Fibroblast of lung (primary cell): ENCODE data around the gene DNAH8.

Experiments
- CTCF ChIP-seq, 2 donors: IDR thresholded peaks in 1 of 2; conservative IDR thresholded peaks in 1 of 2; 1 replicate in 1 of 2; 2 replicates in 1 of 2; pipeline ENCODE4 v1.5.1; 2011 to 2012; ENCODE audit warnings: low read length in 2 of 2, control low read depth in 1 of 2, inconsistent platforms in 1 of 2, low read depth in 1 of 2, mild to moderate bottlenecking in 1 of 2
- EZH2 ChIP-seq: IDR thresholded peaks from 2 replicates; pipeline ENCODE4 v1.5.1; 2012; ENCODE audit warnings: low read length, control low read depth, mild to moderate bottlenecking; ENCODE audit errors: missing control alignments

DNA sequence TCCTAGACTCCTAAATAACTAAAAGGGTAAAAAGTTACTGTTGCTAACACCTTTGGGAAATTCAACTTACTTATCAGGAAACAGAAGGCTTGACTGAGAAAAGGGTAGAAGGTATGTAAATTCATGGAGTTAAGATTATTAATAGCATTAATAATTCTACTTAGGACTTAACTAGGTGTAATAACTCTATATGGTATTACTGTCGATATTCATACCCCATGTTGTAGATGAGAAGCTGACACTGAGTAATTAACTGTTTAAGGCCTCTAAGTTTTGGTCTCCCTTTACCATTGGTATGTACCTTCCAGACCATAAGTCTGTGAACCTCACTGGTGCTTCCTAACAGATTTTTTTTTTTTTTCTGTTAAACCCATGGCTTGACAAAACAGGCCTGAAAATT is 27.6 kb upstream of the DNAH8 start:
- TF ChIP-seq CTCF (conservative IDR thresholded peaks at IDR 0.05 in 1 of 2, IDR thresholded peaks at IDR 0.05 in 1 of 2; ENCODE audit: low read depth in 1 of 2, low read length in 2 of 2), result no peak
- TF ChIP-seq EZH2, result no peak
